ENCODE results near the gene SLC25A46.
"Not testable (repeated sequence)": the region's sequence is repeated elsewhere in the genome, so short reads cannot be mapped to it uniquely, and the experiment has no call there.

Gene SLC25A46

DNA sequence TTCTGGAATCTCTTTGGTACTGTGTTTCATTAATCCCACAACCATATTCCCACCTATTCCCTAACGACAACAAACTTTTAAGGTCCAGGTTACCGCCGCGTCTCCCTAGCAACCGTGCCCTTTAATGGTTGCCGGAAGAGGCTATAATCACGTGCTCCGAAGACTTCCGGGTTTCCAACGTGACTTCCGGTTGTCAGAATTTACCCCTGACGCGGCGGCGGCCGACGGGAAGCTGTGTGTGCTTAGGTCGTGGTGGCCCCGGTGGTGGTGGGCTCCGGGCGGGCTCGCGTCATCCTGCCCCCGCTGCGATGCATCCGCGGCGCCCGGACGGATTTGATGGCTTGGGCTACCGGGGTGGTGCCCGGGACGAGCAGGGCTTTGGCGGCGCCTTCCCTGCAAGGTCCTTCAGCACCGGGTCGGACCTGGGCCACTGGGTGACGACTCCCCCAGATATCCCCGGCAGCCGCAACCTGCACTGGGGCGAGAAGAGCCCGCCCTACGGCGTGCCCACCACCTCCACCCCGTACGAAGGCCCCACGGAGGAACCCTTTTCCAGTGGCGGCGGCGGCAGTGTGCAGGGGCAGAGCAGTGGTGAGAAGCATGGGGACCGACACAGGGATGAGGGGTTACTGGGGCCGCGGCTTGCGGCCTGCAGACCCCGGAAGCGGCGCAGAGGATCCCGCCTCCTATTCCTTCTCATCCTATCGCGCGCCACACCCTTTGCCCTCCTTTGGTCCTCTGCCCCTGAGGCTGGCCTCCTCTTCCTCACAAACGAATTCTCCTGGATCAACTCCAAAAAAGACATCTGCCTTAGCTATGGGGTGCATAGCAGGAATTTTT, at the start of gene SLC25A46:
Gene SLC25A46 (plus strand): TSS at position 196 of the 840 bp plus-strand sequence. CDS start 113 bp downstream, at position 309.
- H3K36me3 Mint-ChIP-seq: peaks cover 3% of the 10 kb centered on the region in 2 donors
- ATAC-seq (replicated peaks): peak; percentile 94 to 97
- peak; percentile 85 for DNase-seq
- peaks cover 11 to 24% of the 10 kb centered on the region in 2 donors for H3K4me1 Mint-ChIP-seq
- H3K27ac Mint-ChIP-seq: peak within 1 kb of the TSS; percentile 95
- peak within 1 kb of the TSS; percentile 96 to 99 for H3K4me3 Mint-ChIP-seq
- no peaks in the 10 kb centered on the region for H3K9me3 Mint-ChIP-seq
- peaks cover 8 to 11% of the 10 kb centered on the region in 2 donors for H3K27me3 Mint-ChIP-seq

DNA sequence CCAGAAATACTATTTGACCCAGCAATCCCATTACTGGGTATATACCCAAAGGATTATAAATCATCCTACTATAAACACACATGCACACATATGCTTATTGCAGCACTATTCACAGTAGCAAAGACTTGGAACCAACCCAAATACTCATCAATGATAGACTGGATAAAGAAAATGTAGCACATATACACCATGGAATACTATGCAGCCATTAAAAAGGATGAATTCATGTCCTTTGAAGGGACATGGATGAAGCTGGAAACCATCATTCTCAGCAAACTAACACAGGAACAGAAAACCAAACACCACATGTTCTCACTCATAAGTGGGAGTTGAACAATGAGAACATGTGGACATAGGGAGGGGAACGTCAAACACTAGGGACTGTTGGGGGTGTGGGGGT, 48.2 kb upstream of the SLC25A46 start:
- not testable (repeated sequence) for H3K4me1 Mint-ChIP-seq; H3K4me3 Mint-ChIP-seq; H3K27ac Mint-ChIP-seq; H3K36me3 Mint-ChIP-seq; DNase-seq; H3K9me3 Mint-ChIP-seq; H3K27me3 Mint-ChIP-seq; ATAC-seq (replicated peaks)

DNA sequence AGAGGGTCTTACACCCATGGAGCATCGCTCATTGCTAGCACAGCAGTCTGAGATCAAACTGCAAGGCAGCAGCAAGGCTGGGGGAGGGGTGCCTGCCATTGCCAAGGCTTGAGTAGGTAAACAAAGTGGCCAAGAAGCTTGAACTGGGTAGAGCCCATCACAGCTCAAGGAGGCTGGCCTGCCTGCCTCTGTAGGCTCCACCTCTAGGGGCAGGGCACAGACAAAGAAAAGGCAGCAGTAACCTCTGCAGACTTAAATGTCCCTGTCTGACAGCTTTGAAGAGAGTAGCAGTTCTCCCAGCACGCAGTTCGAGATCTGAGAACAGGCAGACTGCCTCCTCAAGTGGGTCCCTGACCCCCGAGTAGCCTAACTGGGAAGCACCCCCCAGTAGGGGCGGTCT, 46.1 kb upstream of the SLC25A46 start:
- ATAC-seq (replicated peaks); H3K27me3 Mint-ChIP-seq; H3K4me1 Mint-ChIP-seq; H3K4me3 Mint-ChIP-seq; H3K27ac Mint-ChIP-seq; H3K9me3 Mint-ChIP-seq; H3K36me3 Mint-ChIP-seq; DNase-seq: not testable (repeated sequence)

DNA sequence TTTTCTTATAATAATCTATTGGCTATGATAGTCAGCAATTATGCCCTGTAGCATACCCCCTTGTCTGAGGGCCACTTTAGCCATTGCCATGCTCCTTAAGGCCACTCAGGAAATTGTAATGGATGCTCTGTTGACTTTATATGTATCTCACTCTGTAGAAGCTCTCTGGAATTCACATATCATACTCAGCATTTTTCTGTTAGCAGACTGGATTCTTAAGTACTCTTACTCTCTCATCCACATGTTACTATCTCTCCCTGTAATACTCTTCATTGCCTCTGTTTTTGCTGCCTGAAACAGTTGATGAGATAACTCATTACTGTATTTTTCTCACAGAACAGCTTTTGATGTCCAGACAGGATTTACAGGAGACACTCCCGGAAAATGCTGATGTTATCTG, 36.5 kb upstream of the SLC25A46 start:
- H3K27me3 Mint-ChIP-seq: peaks cover 0 to under 1% of the 10 kb centered on the region in 2 donors
- H3K36me3 Mint-ChIP-seq: no peaks in the 10 kb centered on the region
- DNase-seq: no peak
- H3K4me3 Mint-ChIP-seq: no peak overlapping the region
- no peak for ATAC-seq (replicated peaks)
- no peaks in the 10 kb centered on the region for H3K4me1 Mint-ChIP-seq
- no peak overlapping the region for H3K27ac Mint-ChIP-seq
- peaks cover 0 to 1% of the 10 kb centered on the region in 2 donors for H3K9me3 Mint-ChIP-seq

DNA sequence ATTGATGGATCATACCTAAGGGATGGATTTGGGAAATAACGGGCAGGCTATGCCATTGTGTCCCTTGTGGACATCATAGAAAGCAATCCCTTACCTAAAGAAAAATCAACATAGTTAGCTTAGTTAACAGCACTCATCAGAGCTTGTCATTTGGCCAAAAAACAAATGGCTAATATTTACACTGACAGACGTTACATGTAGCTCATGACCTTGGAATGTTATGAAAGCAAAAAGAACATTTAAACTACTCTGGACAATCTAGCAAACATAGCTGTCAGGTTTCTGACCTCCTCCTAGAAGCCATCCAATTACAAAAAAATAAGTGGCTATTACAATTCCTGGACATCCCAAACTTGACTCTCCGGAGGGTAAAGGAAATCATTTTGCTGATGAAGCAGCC, 36.1 kb upstream of the SLC25A46 start:
- no peaks in the 10 kb centered on the region for H3K36me3 Mint-ChIP-seq
- no peak for DNase-seq
- no peak overlapping the region for H3K4me3 Mint-ChIP-seq
- ATAC-seq (replicated peaks): no peak
- H3K27me3 Mint-ChIP-seq: peaks cover 0 to 4% of the 10 kb centered on the region in 2 donors
- H3K4me1 Mint-ChIP-seq: no peaks in the 10 kb centered on the region
- no peak overlapping the region for H3K27ac Mint-ChIP-seq
- H3K9me3 Mint-ChIP-seq: peaks cover 0 to 1% of the 10 kb centered on the region in 2 donors

DNA sequence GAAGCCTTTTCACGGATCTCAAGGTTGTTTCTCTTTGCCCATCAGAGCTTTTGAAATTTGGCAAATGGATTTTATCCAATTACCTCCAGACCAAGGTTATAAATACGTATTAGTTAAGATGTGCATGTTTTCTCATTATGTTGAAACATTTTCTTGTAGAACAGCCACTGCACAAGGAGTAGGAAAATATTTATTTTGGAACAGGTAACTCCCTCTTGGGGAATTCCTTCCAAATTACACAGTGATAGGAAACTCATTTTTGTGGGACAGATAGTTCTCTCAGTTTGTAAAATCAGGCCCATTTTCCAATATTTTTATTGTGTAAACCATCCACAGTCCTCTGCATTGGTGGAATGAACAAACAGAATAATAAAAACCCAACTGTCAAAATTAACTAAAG, 35.3 kb upstream of the SLC25A46 start:
- Mint-ChIP-seq H3K27ac (no peak overlapping the region), H3K4me3 (no peak overlapping the region)

DNA sequence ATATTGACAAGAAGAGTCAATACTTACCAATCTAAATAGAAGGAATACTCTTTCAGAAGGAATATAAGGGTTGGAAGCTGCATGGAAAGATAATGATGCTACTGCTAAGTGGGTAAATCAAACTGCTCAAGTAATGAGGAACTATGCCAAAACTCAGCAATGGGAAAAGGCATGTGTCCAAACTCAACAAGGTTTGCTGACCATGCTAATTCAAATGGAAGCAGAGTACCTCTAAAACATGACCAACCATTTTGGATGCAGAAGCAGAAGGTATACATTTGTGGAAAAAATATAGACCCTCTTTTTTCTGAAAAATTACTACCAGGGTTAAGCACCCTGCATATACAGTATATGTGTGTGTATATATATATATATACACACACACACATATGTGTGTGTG, 33.5 kb upstream of the SLC25A46 start:
- Mint-ChIP-seq H3K36me3 (no peaks in the 10 kb centered on the region), H3K27me3 (peaks cover 12 to 16% of the 10 kb centered on the region in 2 donors), H3K4me3 (no peak overlapping the region), H3K4me1 (no peaks in the 10 kb centered on the region), H3K9me3 (no peaks in the 10 kb centered on the region), H3K27ac (no peak overlapping the region)
- ATAC-seq (replicated peaks) (no peak), DNase-seq (no peak)

More for the DNA sequence above, 35.3 kb upstream of the SLC25A46 start:
- no peaks in the 10 kb centered on the region for H3K4me1 Mint-ChIP-seq
- peaks cover 0 to 4% of the 10 kb centered on the region in 2 donors for H3K27me3 Mint-ChIP-seq
- peaks cover 0 to 1% of the 10 kb centered on the region in 2 donors for H3K9me3 Mint-ChIP-seq
- no peak for ATAC-seq (replicated peaks)
- H3K36me3 Mint-ChIP-seq: no peaks in the 10 kb centered on the region
- no peak for DNase-seq

DNA sequence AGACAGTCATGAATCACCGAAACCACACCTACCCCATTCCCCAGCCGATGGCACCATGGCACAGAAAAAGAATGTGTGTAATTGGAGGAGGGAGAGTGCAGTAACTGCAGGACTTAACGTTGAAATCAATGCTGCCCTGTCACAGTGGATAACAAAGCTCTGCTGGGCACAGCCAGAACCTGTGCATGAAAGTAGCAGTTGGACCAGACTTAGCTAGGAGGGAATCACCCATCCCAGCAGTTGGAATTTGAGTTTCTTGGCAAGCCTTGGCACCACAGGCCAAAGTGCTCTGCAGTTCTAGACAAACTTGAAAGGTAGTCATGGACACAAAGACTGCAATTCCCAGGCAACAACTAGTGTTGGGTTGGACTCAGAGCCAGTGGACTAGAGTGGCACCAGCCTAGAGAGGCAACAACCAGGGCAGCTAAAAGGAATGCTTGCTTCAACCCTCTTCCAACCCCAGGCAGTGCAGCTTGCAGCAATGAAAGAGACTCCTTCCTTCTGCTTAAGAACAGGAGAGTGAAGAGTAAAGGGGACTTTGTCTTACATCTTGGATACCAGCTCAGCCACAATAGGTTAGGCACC, 31.5 kb upstream of the SLC25A46 start:
- ATAC-seq (replicated peaks): no peak

DNA sequence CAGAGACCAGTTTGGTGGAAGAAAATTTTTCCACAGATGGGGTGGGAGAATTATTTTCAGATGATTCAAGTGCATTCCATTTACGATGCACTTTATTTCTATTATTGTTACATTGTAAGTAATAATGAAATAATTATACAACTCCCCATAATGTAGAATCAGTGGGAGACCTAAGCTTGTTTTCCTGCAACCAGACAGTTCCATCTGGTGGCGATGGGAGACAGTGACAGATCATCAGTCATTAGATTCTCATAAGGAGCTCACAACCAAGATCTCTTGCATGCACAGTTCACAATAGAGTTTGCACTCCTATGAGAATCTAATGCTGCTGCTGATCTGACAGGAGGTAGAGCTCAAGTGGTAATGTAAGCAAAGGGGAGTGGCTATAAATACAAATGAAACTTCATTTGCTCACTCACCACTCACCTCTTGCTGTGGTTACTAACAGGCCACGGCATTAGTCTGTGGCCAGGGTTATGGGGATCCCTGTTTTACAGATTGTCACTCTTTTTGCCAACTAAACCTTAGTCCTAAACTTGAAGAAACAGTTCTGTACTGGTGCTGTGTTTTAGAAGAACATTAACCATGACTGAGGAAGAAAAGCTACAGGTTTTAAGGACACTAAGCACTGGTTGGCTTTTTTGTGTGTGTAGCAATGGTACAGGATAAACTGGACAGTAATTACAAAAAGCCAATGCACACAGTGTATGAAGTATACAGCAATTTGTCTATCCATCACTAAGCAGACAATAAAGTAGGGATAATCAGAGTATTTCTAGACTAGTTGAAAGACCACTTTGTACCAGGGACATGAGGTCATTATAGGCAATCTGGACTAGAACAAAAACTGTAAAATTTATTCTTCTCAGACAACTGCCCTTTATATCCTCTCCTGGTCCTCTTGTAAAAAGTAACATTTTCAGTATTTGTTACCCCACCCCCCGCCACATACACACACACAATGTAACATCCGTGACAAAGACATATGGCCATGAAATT, 22.3 kb upstream of the SLC25A46 start:
- no peak overlapping the region for H3K27ac Mint-ChIP-seq
- no peaks in the 10 kb centered on the region for H3K9me3 Mint-ChIP-seq
- no peaks in the 10 kb centered on the region for H3K4me1 Mint-ChIP-seq
- DNase-seq (no peak), ATAC-seq (replicated peaks) (no peak)
- peaks cover 0 to under 1% of the 10 kb centered on the region in 2 donors for H3K36me3 Mint-ChIP-seq
- H3K4me3 Mint-ChIP-seq: no peak overlapping the region
- H3K27me3 Mint-ChIP-seq: peaks cover 1 to 3% of the 10 kb centered on the region in 2 donors

More for the DNA sequence above, 31.5 kb upstream of the SLC25A46 start:
- H3K27ac Mint-ChIP-seq: no peak overlapping the region
- H3K9me3 Mint-ChIP-seq: no peaks in the 10 kb centered on the region
- H3K4me1 Mint-ChIP-seq: no peaks in the 10 kb centered on the region
- H3K4me3 Mint-ChIP-seq: no peak overlapping the region
- no peak for DNase-seq
- H3K36me3 Mint-ChIP-seq: peaks cover 0 to 3% of the 10 kb centered on the region in 2 donors
- H3K27me3 Mint-ChIP-seq: peaks cover 20 to 28% of the 10 kb centered on the region in 2 donors

DNA sequence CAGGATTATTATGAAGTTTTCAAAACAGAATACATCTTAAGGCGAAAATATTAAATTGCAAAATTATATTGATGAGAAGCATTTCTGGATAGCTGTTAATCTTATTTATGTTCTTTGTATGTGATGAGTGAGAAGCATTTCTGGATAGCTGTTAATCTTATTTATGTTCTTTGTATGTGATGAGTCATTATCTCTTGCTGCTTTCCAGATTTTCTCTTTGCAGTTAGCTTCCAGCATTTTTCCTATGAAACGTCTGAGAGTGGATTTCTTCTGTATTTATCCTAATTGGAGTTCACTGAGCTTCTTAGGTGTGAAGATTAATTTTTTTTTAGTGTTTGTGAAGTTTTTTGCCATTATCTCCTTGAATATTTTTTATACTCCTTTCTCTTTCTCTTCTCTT, 20.5 kb upstream of the SLC25A46 start:
- ATAC-seq (replicated peaks) (no peak), DNase-seq (no peak)
- no peaks in the 10 kb centered on the region for H3K36me3 Mint-ChIP-seq
- H3K27me3 Mint-ChIP-seq: no peaks in the 10 kb centered on the region
- H3K4me1 Mint-ChIP-seq: no peaks in the 10 kb centered on the region
- H3K27ac Mint-ChIP-seq: no peak overlapping the region
- H3K9me3 Mint-ChIP-seq: no peaks in the 10 kb centered on the region
- H3K4me3 Mint-ChIP-seq: no peak overlapping the region

DNA sequence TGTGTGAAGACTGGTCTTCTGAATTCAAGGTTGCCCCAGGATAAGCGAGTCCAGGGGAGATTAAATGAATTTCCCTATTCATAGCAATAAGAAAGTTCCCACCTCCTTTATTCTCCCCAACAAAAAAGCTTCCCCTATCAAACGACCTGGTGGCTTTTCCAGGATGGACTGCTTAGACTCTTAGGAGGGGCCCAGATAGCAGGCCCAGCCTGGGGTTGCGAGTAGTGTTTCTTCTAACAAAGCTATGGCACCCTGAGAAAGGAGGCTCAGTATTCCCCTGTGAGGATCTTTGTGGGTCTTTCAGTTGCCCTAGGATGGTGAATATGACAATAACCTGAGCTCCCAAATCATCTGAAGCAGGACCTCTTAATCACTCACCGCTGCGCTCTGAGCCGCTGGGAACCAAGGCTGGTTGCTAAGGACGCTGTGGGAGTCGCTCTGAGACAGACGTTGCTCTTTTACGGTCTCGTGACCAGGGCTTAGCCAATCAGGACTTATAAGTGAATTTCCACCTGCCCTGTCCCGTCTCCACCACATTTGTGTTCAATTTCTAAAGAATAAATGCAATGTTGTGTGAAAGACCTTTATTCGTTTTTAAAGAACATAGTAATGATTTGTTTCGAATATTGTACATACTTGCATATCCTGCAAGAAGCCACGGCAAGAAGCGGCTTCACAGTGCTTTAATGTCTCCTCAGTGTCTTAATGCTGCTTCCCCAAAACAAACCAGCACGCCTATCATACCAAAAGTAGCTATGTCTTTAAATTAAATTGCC, 12.4 kb upstream of the SLC25A46 start, which contains the start of gene TMEM232:
Gene TMEM232 (minus strand): TSS at position 423 of the 776 bp plus-strand sequence. CDS start 59,319 bp downstream, outside the sequence.
- Mint-ChIP-seq H3K27ac (no peak within 1 kb of the TSS), H3K36me3 (no peaks in the 10 kb centered on the region), H3K27me3 (no peaks in the 10 kb centered on the region), H3K4me1 (no peaks in the 10 kb centered on the region), H3K4me3 (peak within 1 kb of the TSS; percentile 78 to 82), H3K9me3 (no peaks in the 10 kb centered on the region)
- peak; percentile 99 to 100 for ATAC-seq (replicated peaks)
- peak; percentile 46 for DNase-seq

DNA sequence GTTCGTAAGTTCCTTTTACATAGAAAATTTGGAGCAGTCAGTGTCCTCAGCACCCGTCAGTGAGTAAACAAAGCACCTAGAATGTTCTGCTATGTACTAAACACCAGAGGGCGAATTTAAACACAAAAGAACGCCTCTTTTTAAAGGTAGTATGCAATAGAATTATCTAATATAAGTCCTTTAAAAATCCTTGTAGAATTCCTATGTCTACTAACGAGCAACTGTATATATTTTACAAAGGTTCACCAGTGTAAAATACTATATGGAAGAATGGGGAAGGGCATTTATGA, 11.8 kb upstream of the SLC25A46 start:
- H3K27me3 Mint-ChIP-seq: peaks cover 1 to 3% of the 10 kb centered on the region in 2 donors
- H3K4me3 Mint-ChIP-seq: peak overlapping the region; percentile 78 to 82
- no peak for DNase-seq
- peaks cover 0 to 3% of the 10 kb centered on the region in 2 donors for H3K36me3 Mint-ChIP-seq
- H3K4me1 Mint-ChIP-seq: no peaks in the 10 kb centered on the region
- peak; percentile 42 to 52 for ATAC-seq (replicated peaks)
- no peak overlapping the region for H3K27ac Mint-ChIP-seq
- no peaks in the 10 kb centered on the region for H3K9me3 Mint-ChIP-seq

DNA sequence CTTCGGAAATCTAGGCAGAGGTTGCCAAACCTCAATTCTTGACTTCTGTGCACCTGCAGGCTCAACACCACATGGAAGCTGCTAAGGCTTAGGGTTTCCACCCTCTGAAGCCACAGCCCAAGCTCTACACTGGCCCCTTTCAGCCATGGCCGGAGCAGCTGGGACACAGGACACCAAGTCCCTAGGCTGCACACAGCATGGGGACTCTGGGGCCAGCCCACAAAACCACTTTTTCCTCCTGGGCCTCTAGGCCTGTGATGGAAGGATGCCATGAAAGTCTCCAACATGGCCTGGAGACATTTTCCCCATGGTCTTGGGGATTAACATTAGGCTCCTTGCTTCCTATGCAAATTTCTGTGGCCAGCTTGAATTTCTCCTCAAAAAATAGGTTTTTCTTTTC, 7.3 kb upstream of the SLC25A46 start:
- H3K9me3 Mint-ChIP-seq; H3K4me3 Mint-ChIP-seq; H3K4me1 Mint-ChIP-seq; H3K27ac Mint-ChIP-seq; DNase-seq; ATAC-seq (replicated peaks): not testable (repeated sequence)
- peaks cover 15 to 20% of the 10 kb centered on the region in 2 donors for H3K27me3 Mint-ChIP-seq
- peaks cover 4 to 11% of the 10 kb centered on the region in 2 donors for H3K36me3 Mint-ChIP-seq
